HCT116 (cell line): Measurements from ENCODE around the gene INCA1. TPM values are rescaled to one million over a fixed set of nuclear protein-coding genes. Genes with fewer than 3 reads are reported as not detected.

Experiments
- ATAC-seq: fragments of 200-7000 bp; cut with Tn5 transposase; 2 replicates; pipeline ENCODE4 v1.9.1; 2020; ENCODE audit warnings: mild to moderate bottlenecking, moderate library complexity
- BruUV-seq: library from RNA; stranded (reverse); fragments of 400-500 nt; replicated peaks from 2 replicates; lab custom pipeline; 2021; lab: Mats Ljungman, UMichigan
- CTCF ChIA-PET: fragments of 300-600 bp; sonication (Branson Sonifier 250); formaldehyde crosslinking; loops from one replicate; lab custom pipeline; 2021; ENCODE audit warnings: antibody characterized with exemption; lab: Charles Lee
- POLR2A ChIA-PET: fragments of 300-600, 350-600 bp; sonication (Branson Sonifier 250); formaldehyde crosslinking; loops from one replicate; lab custom pipeline; 2021; ENCODE audit warnings: antibody characterized with exemption; lab: Charles Lee
- RAD21 ChIA-PET, 2 experiments: fragments of 300-600 bp; sonication (Branson Sonifier 250); formaldehyde crosslinking; loops; one replicate each; lab custom pipeline; 2023; ENCODE audit warnings: low total read pairs in 2 of 2; ENCODE audit not compliant: uncharacterized antibody in 2 of 2, unreplicated experiment in 2 of 2, low non-redundant PET in 1 of 2; lab: Charles Lee
- DNase-seq: peaks from one replicate; pipeline ENCODE4 v3.0.0-alpha.2; 2010; ENCODE audit warnings: low read depth, low spot score
- H2AFZ ChIP-seq: fragments of 200-600 bp; shearing (Covaris generic), sonication (generic); 2 replicates; pipeline ENCODE4 v1.6.1; 2017; ENCODE audit warnings: low read depth, mixed run types, mixed read lengths, antibody characterized with exemption, low read length; ENCODE audit not compliant: poor library complexity, severe bottlenecking
- H3K27ac ChIP-seq: 2 replicates; pipeline ENCODE4 v1.5.1; 2012; ENCODE audit warnings: low read depth, low read length
- H3K27me3 ChIP-seq: fragments of 200-600 bp; sonication (generic); 2 replicates; pipeline ENCODE4 v1.6.1; 2016; ENCODE audit warnings: mixed run types, low read length, mixed read lengths; ENCODE audit not compliant: insufficient read depth
- H3K36me3 ChIP-seq, 2 experiments: fragments of 200-500 bp in 1 of 2; fragments of 200-600 bp in 1 of 2; sonication (Bioruptor generic) in 1 of 2; sonication (generic) in 1 of 2; 2 replicates each; pipeline versions ENCODE4 v1.5.1 to v1.6.1; 2014 to 2016; ENCODE audit warnings: low read length in 2 of 2, inconsistent platforms in 1 of 2, mixed read lengths in 1 of 2, mixed run types in 1 of 2; ENCODE audit not compliant: insufficient read depth in 2 of 2, control insufficient read depth in 1 of 2
- H3K4me1 ChIP-seq, 2 experiments: fragments of 200-600 bp in 1 of 2; sonication (generic) in 1 of 2; 2 replicates each; pipeline versions ENCODE4 v1.5.1 to v1.6.1; 2012 to 2017; ENCODE audit warnings: low read length in 2 of 2, inconsistent platforms in 1 of 2, mild to moderate bottlenecking in 1 of 2, mixed read lengths in 1 of 2, mixed run types in 1 of 2, moderate library complexity in 1 of 2; ENCODE audit not compliant: insufficient read depth in 2 of 2, control insufficient read depth in 1 of 2
- H3K4me2 ChIP-seq: fragments of 200-600 bp; sonication (generic); 2 replicates; pipeline ENCODE4 v1.6.1; 2017; ENCODE audit warnings: mixed run types, low read length, mixed read lengths
- H3K4me3 ChIP-seq, 2 experiments: fragments of 200-600 bp in 1 of 2; sonication (generic) in 1 of 2; replicated peaks in 1 of 2; 2 replicates each; pipeline ENCODE4 v1.5.1; 2011 to 2016; ENCODE audit warnings: low read length in 2 of 2, control low read depth in 1 of 2, low read depth in 1 of 2, mild to moderate bottlenecking in 1 of 2, mixed read lengths in 1 of 2, mixed run types in 1 of 2
- H3K79me2 ChIP-seq: fragments of 200-600 bp; sonication (generic); 2 replicates; pipeline ENCODE4 v1.6.1; 2017; ENCODE audit warnings: mild to moderate bottlenecking, mixed run types, low read length, moderate library complexity, mixed read lengths; ENCODE audit not compliant: insufficient read depth
- H3K9ac ChIP-seq: fragments of 200-600 bp; sonication (generic); 2 replicates; pipeline ENCODE4 v1.6.1; 2016; ENCODE audit warnings: low read length, mixed read lengths
- H3K9me2 ChIP-seq: fragments of 200-600 bp; sonication (generic), shearing (Covaris generic); 2 replicates; pipeline ENCODE4 v1.6.1; 2017; ENCODE audit warnings: mixed run types, mild to moderate bottlenecking, moderate library complexity; ENCODE audit not compliant: insufficient read depth
- H3K9me3 ChIP-seq, 2 experiments: fragments of 200-500 bp in 1 of 2; fragments of 200-600 bp in 1 of 2; sonication (Bioruptor generic) in 1 of 2; sonication (generic) in 1 of 2; 2 replicates each; pipeline ENCODE4 v1.6.1; 2014 to 2017; ENCODE audit warnings: low read length in 2 of 2, mixed read lengths in 2 of 2, inconsistent platforms in 1 of 2, low read depth in 1 of 2, mild to moderate bottlenecking in 1 of 2, mixed run types in 1 of 2, moderate library complexity in 1 of 2; ENCODE audit not compliant: control insufficient read depth in 1 of 2, insufficient read depth in 1 of 2
- H4K20me1 ChIP-seq: fragments of 200-600 bp; sonication (generic), shearing (Covaris generic); 2 replicates; pipeline ENCODE4 v1.6.1; 2017; ENCODE audit warnings: mixed run types, mild to moderate bottlenecking, moderate library complexity; ENCODE audit not compliant: insufficient read depth
- CBX3 ChIP-seq: IDR thresholded peaks from 2 replicates; pipeline ENCODE4 v1.6.1; 2012; ENCODE audit warnings: low read depth
- ELF1 ChIP-seq: IDR thresholded peaks from 2 replicates; pipeline ENCODE4 v1.6.1; 2012; ENCODE audit warnings: low read depth, borderline replicate concordance
- FOSL1 ChIP-seq: IDR thresholded peaks from 2 replicates; pipeline ENCODE4 v1.6.1; 2012; ENCODE audit warnings: low read depth
- JUND ChIP-seq: IDR thresholded peaks from 2 replicates; pipeline ENCODE4 v1.6.1; 2012
- MAX ChIP-seq: IDR thresholded peaks from 2 replicates; pipeline ENCODE4 v1.6.1; 2012
- REST ChIP-seq: IDR thresholded peaks from 2 replicates; pipeline ENCODE4 v1.6.1; 2012; ENCODE audit warnings: low read depth
- SIN3A ChIP-seq: IDR thresholded peaks from 2 replicates; pipeline ENCODE4 v1.6.1; 2012; ENCODE audit warnings: low read depth
- SP1 ChIP-seq: IDR thresholded peaks from 2 replicates; pipeline ENCODE4 v1.6.1; 2012; ENCODE audit warnings: low read depth
- SRF ChIP-seq: IDR thresholded peaks from 2 replicates; pipeline ENCODE4 v1.6.1; 2012; ENCODE audit warnings: low read depth
- TCF7L2 ChIP-seq: IDR thresholded peaks from 2 replicates; pipeline ENCODE4 v1.7.0; 2011; ENCODE audit warnings: borderline replicate concordance, inconsistent platforms; ENCODE audit not compliant: insufficient read depth, insufficient read length; ENCODE audit errors: extremely low read depth
- YY1 ChIP-seq: IDR thresholded peaks from 2 replicates; pipeline ENCODE4 v1.6.1; 2011; ENCODE audit warnings: low read length, low read depth, moderate library complexity, mild to moderate bottlenecking; ENCODE audit not compliant: insufficient replicate concordance; ENCODE audit errors: extremely low read depth
- ZBTB33 ChIP-seq: IDR thresholded peaks from 2 replicates; pipeline ENCODE4 v1.6.1; 2011; ENCODE audit warnings: mild to moderate bottlenecking, low read length, moderate library complexity; ENCODE audit not compliant: insufficient replicate concordance; ENCODE audit errors: extremely low read depth
- intact Hi-C: fragments of 100-400 bp; cut with micrococcal nuclease; formaldehyde crosslinking; loops from 2 replicates; pipeline ENCODE4 v1.10.0; 2022
- total RNA-seq: library from RNA; stranded (reverse); gene quantifications from one replicate; pipeline ENCODE4 v1.2.1, GENCODE V29; 2021; ENCODE audit not compliant: unreplicated experiment

Gene INCA1
- total RNA-seq, 1 experiment from 2014 or later: 0.74 TPM

GRCh38 chr17:4966844-4967538, 30.3 kb downstream of the INCA1 start (continued):
- TF ChIP-seq REST (no peak), SP1 (peak; percentile 99), SRF (no peak), FOSL1 (no peak), MAX (peak; percentile 67; the same call in 1 of the 2 replicates), JUND (no peak), YY1 (peak; percentile 31)

GRCh38 chr17:4965311-4965986, 31.9 kb downstream of the INCA1 start:
- no peak overlapping the region for H2AFZ ChIP-seq
- no peak for TF ChIP-seq ELF1
- TF ChIP-seq TCF7L2: no peak
- no peak for TF ChIP-seq SIN3A
- TF ChIP-seq SP1: no peak
- no peak for TF ChIP-seq ZBTB33
- TF ChIP-seq CBX3: no peak
- TF ChIP-seq YY1: no peak
- no peak for TF ChIP-seq REST
- intact Hi-C loops: no loop called here
- ATAC-seq (no peak), DNase-seq (no peak)
- H3K27ac ChIP-seq: peak overlapping the region; percentile 96; the same call in 1 of the 2 replicates
- ChIA-PET POLR2A (interaction anchor here (1.0 to 5.0 kb wide), 6 partner anchors 12 to 26 kb away, joined by 3 to 45 read pairs (median 14); partner anchors contain the start of genes ENO3, PFN1, RNF167 and SLC25A11), CTCF (no interaction called here), RAD21 (no interaction called here)
- peaks cover 20 to 36% of the 10 kb centered on the region in 2 experiments for H3K4me1 ChIP-seq
- H3K36me3 ChIP-seq: peaks cover 0 to 13% of the 10 kb centered on the region in 2 experiments; a peak in 2 of 4 replicates
- H3K4me2 ChIP-seq: peak overlapping the region; percentile 84; the same call in 1 of the 2 replicates
- H3K27me3 ChIP-seq: no peaks in the 10 kb centered on the region
- H3K9me2 ChIP-seq: no peaks in the 10 kb centered on the region
- no peak overlapping the region for H3K4me3 ChIP-seq
- H3K9me3 ChIP-seq: no peaks in the 10 kb centered on the region
- H3K79me2 ChIP-seq: peaks cover 17% of the 10 kb centered on the region; the same call in 1 of the 2 replicates
- H4K20me1 ChIP-seq: no peaks in the 10 kb centered on the region
- no TSS peak for BruUV-seq
- no peak overlapping the region for H3K9ac ChIP-seq
